GM19463 (cell line): Measurements from ENCODE around the gene SGSH.
"Not testable (repeated sequence)": the region's sequence is repeated elsewhere in the genome, so short reads cannot be mapped to it uniquely, and the experiment has no call there.

ENCODE experiments used
- ATAC-seq: cut with Tn5 transposase; IDR thresholded peaks from one replicate; pipeline ENCODE4 v1.9.1; 2021; ENCODE audit warnings: mild to moderate bottlenecking, moderate library complexity; ENCODE audit not compliant: unreplicated experiment

Gene SGSH

DNA sequence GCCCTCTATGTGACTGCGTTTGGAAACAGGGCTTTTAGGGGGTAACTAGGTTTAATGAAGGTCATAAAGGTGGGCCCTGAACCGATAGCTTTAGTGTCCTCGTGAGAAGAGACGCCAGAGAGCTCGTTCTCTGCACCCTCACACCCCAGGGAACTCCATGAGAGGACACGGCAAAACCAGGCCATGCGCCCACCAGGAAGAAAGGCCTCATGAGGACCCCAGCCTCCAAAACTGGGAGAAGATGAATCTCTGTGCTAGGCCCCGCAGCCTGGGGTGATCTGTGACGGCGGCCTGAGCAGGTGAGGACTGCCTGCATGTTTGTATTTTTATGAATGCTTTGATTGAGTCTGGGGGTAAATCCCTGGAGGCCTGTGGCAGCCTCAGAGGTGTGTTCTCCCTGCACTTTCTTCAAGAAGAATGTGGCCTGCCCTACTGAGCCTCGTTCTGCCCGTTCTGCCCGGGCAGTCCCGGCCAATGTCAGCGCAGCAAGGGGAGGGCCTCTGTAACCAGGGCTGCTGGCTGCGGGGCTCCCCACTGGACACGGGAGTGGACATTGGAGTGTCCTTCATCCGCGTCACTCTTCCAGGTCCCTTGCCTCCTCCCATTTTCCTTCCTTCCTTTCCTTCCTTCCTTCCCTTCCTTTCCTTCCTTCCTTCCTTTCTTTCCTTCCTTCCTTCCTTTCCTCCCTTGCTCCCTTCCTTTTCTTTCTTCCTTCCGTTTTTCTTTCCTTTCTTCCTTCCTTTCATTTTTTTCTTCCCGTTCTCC, 33.7 kb upstream of the SGSH start:
- ATAC-seq: no peak

DNA sequence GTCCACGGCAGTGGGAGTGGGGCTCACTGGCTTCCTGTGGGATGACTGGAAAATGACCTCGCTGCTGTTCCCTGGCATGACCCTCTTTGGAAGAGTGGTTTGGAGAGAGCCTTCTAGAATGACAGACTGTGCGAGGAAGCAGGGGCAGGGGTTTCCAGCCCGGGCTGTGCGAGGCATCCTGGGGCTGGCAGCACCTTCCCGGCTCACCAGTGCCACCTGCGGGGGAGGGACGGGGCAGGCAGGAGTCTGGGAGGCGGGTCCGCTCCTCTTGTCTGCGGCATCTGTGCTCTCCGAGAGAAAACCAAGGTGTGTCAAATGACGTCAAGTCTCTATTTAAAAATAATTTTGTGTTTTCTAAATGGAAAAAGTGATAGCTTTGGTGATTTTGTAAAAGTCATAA, 32.7 kb upstream of the SGSH start:
- ATAC-seq: no peak

DNA sequence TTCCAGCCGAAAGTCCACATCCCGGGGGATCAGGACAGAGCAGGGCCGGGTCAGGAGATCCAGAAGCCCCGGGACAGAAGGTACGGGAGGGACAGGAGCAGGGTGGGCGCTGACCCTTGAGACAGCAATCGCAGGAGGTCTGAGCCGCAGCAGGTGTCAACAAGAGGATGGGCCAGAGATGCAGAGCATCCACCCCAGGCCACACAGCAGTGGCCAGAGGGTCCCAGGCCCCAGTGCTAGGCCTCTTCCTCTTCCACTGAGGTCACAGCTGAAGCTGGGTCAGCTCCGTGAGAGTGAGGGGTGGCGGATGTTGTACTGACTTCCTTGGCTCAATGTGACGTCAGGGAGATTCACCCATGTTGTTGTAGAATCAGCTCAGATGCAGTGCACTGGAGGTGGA, 31.8 kb upstream of the SGSH start:
- ATAC-seq: no peak

GRCh38 chr17:80248894-80249710, 29.0 kb upstream of the SGSH start:
- no peak for ATAC-seq

GRCh38 chr17:80248001-80248893, 28.1 kb upstream of the SGSH start:
- no peak for ATAC-seq

DNA sequence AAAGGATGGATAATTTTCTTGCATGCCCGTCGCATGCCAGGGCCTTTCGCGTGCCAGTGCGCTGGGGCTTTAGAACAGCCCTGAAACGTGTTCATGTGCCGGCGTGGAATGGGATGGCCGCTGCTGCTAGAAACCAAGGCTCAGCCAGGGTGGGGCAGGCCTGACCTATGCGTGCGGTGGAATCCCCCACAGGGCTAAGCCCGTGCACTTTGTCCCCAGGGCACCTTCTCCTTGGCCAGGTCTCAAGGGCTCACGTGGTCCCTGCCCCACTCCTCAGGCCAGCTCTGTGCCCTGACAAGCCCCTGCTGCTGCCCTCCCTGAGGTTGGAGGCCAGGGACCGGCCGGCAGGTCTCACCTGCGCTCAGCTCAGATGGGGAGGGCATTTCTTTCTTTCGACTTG, 27.4 kb upstream of the SGSH start:
- ATAC-seq: no peak

DNA sequence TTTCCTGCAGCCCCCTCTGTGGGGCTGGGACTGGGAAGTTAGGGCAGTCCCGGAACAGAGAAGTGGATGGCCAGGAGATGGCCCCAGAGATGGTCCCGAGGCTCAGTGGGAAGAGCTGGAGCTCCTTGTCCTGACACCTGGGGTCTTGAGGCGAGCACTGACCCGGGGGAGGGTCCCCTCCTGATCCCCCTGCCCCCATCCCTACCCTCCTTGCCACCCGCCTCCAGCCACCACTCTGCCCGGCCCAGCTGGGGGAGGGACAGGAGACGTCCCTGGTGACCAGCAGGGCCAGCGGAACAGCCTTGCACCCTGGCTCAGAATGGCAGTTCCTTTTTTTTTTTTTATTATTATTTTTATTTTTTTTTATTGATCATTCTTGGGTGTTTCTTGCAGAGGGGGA, 26.6 kb upstream of the SGSH start:
- ATAC-seq: no peak

DNA sequence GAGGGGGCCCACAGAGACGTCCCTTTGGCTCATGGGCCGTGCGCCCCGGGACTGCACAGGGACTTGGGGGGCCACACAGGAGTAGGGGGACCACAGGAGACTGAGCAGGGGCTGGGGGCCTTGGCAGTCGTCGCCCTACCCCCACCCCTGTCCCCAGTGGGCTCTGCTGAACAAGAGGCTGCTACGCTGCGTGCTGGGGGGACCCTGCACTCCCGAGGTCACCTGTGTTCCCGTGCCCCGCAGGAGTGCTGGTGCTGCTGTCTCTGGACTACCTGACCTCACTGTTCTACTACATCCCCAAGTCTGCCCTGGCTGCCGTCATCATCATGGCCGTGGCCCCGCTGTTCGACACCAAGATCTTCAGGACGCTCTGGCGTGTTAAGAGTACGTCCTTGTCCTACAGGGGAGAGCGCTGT, 26.1 kb upstream of the SGSH start:
- ATAC-seq: no peak

- ATAC-seq: no peak
Observed at GRCh38 chr17:80245566-80246265, 25.6 kb upstream of the SGSH start.

- ATAC-seq: no peak
Observed at GRCh38 chr17:80244871-80245509, 24.9 kb upstream of the SGSH start.

DNA sequence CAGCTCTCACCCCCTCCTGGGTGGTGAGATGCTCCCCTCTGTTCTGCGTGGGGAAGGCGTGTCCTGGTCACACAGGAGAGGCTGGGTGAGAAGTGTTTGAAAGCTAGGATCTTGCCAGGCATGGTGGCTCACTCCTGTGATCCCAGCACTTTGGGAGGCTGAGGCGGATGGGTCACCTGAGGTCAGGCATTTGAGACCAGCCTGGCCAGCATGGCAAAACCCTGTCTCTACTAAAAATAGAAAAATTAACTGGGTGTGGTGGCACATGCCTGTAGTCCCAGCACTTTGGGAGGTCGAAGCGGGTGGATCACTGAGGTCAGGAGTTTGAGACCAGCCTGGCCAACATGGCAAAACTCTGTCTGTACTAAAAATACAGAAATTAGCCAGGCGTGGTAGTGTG, 24.3 kb upstream of the SGSH start:
- not testable (repeated sequence) for ATAC-seq

GRCh38 chr17:80243526-80244433, 23.6 kb upstream of the SGSH start:
- no peak for ATAC-seq

- no peak for ATAC-seq
Observed at GRCh38 chr17:80242505-80242904, 22.4 kb upstream of the SGSH start.

DNA sequence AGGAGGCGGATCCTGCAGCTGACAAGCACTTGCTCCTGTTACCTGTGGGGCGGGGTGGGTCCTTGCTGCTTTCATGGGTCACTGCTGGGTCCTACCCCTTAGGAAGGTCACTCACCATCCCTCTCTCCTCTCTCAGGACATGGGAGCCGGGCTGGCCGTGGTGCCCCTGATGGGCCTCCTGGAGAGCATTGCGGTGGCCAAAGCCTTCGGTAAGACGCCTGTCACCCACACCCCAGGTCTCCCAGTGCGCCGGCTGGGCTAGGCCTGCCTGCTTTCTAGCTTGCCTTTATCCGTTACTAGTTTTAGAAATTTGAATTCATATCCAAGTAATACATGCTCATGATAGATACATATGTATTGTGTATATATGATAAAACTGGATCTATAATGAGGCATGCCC, 17.3 kb upstream of the SGSH start:
- no peak for ATAC-seq

GRCh38 chr17:80236911-80237310, 16.8 kb upstream of the SGSH start:
- ATAC-seq: no peak

- no peak for ATAC-seq
Observed at GRCh38 chr17:80233202-80233601, 13.1 kb upstream of the SGSH start.

- ATAC-seq: no peak
Observed at GRCh38 chr17:80232438-80232837, 12.3 kb upstream of the SGSH start.

GRCh38 chr17:80229011-80229410, 8.9 kb upstream of the SGSH start:
- ATAC-seq: no peak

- no peak for ATAC-seq
Observed at GRCh38 chr17:80228477-80228876, 8.3 kb upstream of the SGSH start.
